ENCODE results near the gene SOS1.

- no peak for TF ChIP-seq POLR2A (IDR thresholded peaks at IDR 0.05; ENCODE audit: low read length)
- no peak for TF ChIP-seq GATA1 (IDR thresholded peaks at IDR 0.05; ENCODE audit: low read depth, low read length)
Observed at GRCh38 chr2:38978296-38978903, 142.5 kb downstream of the SOS1 start.
